Measurements from ENCODE around the gene CGB5.
"Not testable (repeated sequence)": the region's sequence is repeated elsewhere in the genome, so short reads cannot be mapped to it uniquely, and the experiment has no call there.

Gene CGB5

DNA sequence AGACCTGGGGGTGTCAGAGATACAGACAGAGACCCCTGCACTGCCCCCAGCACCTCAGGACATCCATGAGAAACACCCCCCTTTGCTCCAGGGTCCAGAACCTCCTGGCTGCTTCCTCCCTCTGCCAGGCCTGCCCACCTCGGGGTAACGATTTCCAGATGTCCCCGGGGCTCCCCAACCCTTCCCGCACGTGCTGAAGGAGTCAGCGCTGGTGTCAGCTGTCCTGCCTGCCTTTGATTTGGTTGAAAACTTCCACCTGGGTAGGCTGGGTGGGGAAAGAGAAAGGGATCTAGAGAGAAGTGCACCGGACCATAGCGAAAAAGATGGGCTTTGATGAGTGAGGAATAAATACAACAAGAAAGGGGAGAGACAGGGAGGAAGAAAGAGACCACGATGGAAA is 15.4 kb downstream of the CGB5 start:
- no peak for DNase-seq

DNA sequence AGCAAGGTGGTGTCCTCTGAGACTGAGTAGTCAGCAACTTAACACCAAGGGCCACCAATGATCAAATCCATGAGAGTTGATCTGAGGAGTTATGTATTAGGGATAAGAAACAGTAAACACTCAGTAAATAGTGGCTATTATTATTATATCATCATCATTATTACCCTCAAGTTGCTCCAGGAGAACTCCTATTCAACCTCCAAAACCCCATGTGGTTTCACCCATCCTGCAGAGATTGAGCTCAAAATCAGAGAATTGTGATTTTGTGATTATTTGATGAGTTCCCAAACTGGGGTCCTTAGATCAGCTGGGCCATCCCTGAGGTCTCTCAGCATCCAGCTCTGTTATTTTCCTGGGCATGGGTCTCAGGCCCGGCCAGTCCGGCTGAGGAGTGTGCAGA is 17.4 kb downstream of the CGB5 start:
- no peak for DNase-seq

- no peak for DNase-seq
Observed at GRCh38 chr19:49061445-49061844, 17.8 kb downstream of the CGB5 start.

DNA sequence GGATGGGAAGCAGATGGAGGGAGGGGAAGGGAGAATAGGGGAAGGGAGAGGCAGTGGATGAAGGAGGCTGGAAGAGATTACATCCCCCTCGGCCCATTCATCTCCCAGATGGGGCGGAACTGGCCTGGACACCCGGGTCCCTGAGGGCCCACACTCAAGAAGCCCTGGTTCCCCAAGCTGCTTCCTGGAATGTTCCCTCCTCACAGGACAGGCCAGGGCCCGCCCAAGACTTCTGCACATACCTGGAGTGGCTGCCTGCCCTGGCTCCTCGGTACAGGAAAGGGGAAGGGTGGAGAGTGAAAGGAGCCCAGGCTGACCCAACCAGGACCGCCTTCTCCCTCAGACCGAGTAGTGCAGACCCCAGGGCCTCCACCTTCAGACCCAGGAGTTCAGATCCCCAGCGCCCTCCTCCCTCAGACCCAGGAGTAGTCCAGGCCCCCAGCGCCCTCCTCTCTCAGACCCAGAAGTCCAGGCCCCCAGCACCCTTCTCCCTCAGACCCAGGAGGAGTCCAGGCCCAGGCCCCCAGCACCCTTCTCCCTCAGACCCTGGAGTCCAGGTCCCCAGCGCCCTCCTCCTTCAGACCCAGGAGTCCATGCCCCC is 20.5 kb downstream of the CGB5 start:
- no peak for DNase-seq

GRCh38 chr19:49064768-49065611 is 21.3 kb downstream of the CGB5 start, which contains the start of gene NTF4:
TSS of gene NTF4 (minus strand) at chr19:49064818. CDS start at chr19:49061997, 2,821 bp downstream.
- DNase-seq, result no peak

DNA sequence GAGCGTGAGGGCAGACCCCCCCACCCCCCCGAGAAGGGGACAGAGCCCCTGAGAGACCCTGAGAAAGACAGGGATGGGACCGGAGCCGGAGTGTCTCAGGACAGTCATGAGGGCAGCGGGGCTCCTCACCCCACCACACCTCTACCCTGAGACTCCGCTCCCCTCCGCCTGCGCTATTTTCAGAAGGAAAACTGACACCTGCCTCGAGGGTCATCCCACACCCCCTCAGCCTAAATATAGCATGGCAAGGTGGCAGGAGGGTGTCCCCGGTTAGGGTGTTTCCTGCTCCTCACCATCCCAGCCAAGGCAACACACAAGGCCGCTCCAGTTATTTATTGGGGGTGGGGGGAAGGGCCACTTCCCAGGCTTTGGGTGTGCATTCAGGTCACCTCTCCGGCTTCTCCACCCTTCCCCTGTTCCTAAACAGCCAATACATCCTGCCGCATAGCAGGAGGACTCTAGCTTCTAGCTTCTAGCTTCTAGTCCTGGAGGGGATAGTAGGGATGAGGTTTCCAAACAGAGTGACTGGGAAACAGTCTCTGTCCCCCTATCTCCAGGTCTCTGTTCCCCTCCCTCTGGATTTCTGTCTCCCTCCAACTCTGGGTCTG is 22.4 kb downstream of the CGB5 start:
- no peak for DNase-seq

DNA sequence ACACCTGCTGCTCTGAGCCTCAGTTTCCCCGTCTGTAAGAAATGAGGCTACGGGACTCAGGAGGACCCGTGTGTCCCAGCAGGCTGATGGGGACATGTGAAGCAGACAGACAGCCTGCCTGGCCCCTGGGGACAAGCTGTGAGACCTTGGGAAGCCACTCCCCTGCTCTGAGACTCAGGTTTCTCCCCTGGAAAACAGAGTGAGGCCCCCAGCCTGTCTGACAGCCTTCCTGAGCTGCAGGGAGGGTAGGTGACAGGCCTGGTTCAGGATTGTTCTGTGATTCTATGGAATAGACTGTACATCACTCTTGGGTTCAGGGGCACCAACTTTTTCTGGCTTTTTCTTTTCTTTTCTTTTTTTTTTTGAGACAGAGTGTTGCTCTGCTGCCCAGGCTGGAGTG is 23.9 kb downstream of the CGB5 start:
- DNase-seq, result no peak

DNA sequence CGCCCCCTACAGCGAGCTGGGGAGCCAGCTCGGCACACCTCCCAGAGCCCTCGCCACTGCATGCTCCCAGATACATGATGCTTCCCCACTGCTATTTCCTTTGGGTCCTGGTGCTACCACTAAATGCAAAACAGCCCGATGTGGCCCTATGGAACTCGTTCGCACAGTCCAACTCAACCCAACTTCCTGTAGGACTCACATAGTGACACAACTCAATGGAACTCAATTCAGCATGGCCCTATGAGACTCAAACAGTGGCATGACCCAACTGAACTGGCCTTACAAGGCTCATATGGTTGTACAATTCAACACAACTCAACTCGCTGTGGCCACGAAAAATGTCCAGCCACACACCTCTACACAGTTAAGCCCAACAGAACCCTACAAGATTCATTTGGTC is 25.4 kb downstream of the CGB5 start:
- DNase-seq, result no peak

- no peak for DNase-seq
Observed at GRCh38 chr19:49070416-49070815, 26.8 kb downstream of the CGB5 start.

- DNase-seq, result no peak
Observed at GRCh38 chr19:49071860-49072547, 28.4 kb downstream of the CGB5 start.

GRCh38 chr19:49073514-49074378 is 30.1 kb downstream of the CGB5 start:
- no peak for DNase-seq

- DNase-seq, result not testable (repeated sequence)
Observed at GRCh38 chr19:49074869-49075268, 31.2 kb downstream of the CGB5 start.

DNA sequence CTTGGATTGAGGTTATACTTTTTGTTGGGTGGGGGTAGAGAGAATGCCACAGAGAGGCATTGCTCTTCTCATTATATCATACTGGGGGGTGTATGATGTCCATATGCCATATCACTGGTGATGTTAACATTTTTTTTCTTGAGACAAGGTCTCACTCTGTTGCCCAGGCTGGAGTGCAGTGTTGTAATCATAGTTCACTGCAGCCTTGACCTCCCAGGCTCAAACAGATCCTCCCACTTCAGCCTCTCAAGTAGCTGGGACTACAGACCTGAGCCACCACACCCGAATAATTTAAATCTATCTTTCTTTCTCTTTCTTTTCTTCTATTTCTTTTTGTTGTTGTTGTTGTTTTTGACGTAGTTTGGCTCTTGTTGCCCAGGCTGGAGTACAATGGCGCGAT is 36.7 kb downstream of the CGB5 start:
- DNase-seq, result no peak

- DNase-seq, result no peak
Observed at GRCh38 chr19:49081273-49081672, 37.6 kb downstream of the CGB5 start.

DNA sequence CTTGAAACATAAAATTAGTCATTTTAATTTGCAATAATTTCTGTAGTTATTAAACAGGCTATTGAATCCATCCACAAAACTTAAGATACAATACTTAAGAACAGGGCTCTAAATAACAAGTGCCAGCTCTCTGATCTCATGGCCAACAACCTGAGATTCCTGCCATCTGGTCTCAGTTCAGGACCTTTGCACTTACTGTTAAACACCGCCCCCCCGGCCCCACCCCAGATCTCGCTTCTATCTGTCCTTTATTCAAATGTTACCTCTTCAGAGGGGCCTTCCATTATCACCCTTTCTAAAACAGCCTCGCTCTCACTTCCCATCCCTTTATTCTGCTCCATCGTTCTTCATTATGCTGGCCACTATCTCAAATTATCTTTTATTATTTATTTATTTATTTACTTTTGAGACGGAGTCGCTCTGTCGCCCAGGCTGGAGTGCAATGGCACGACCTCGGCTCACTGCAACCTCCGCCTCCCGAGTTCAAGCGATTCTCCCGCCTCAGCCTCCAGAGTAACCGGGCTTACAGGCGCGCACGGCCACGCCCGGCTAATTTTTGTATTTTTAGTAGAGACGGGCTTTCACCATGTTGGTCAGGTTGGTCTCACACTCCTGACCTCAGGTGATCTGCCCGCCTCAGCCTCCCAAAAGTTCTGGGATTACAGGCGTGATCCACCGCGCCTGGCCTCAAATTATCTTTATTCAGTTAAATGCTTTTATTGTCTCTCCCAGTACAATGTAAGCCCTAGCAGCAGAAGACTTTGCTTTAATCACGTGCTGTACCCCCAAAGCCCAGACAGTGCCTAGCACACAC is 40.8 kb downstream of the CGB5 start:
- DNase-seq, result no peak

DNA sequence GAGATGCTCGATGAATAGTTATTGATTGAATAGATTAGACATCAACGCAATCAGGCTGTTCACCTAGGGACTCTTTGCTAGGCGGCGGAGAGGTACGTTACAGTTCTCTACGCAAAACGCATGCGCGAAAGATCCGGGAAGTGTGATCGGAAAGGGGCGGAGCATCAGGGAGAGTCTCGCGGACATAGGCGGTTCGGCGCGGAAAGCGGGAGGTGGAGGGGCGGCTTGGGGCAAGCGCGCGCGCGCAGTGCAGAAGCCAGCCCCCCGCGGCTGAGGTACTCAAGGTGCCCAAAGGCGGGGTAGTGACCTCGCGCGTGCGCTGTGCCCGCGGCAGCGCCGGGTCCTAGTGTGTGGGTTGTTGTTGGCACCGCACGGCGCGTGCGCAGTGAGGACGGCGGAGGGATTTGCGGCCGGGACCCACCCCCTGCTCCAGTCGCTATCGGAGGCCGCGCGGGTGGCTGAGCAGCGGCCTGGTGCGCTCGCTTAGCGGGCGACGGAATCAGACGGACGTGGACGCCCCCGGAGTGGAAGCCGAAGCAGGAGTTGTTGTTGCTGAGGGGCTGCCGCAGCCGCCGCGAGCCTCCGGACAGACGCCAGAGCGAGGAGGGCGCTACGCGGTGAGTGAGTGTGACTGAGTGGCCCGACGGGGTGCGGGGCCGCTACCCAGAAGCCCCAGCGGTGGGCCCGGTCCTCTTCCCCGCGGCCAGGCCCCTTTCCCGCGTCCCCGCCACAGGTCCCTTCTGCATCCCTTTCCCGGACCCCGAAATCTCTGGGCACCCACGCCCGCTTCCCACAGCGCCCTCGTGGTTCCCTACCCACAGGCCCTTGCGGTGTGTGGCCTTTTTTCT is 41.6 kb downstream of the CGB5 start, which contains the start of gene SNRNP70:
Gene SNRNP70 (plus strand): TSS at position 432 of the 848 bp plus-strand sequence. CDS start 964 bp downstream, outside the sequence.
- DNase-seq, result peak; percentile 94 to 99 (median 98)

DNA sequence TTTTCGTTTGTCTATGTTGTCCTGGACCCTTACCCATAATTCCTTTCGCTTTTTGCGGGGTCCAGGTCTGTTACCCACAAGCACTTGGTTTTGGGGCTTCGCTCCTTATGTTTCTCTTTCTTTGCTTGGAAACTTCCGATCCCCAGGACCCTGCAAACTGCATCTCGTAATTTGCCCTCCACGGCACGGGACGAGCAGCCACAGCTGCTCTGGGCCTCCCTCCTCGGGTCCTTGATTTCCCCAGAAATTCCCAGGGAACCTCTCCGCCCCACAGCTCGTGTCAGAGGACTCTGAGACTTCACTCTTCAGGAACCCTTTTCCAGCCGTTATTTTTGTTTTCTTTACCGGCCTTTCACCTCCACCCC is 42.2 kb downstream of the CGB5 start:
- DNase-seq, result no peak

DNA sequence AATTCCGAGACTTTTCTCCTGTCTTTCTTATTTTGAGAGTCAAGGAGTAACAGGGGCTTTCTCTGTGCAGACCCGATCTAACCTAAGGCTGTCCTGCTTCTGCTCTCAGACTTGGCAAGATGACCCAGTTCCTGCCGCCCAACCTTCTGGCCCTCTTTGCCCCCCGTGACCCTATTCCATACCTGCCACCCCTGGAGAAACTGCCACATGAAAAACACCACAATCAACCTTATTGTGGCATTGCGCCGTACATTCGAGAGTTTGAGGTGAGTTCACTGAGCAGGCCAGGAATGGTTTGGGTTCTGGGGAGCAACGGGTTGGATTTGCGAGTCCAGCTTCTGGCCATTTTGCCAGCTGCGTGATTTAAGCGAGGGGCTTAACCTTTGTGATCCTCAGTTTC is 42.6 kb downstream of the CGB5 start:
- DNase-seq, result no peak

- no peak for DNase-seq
Observed at GRCh38 chr19:49091391-49092038, 47.9 kb downstream of the CGB5 start.

GRCh38 chr19:49092686-49093085 is 49.0 kb downstream of the CGB5 start:
- no peak for DNase-seq
